Measurements from ENCODE around the gene SPTBN5. TPM values are rescaled to one million over a fixed set of nuclear protein-coding genes. Genes with fewer than 3 reads are reported as not detected.
"Not testable (repeated sequence)": the region's sequence is repeated elsewhere in the genome, so short reads cannot be mapped to it uniquely, and the experiment has no call there.

Gene SPTBN5
- total RNA-seq, 2 donors from 2014 or later, result 0.72 to 2.3 TPM

DNA sequence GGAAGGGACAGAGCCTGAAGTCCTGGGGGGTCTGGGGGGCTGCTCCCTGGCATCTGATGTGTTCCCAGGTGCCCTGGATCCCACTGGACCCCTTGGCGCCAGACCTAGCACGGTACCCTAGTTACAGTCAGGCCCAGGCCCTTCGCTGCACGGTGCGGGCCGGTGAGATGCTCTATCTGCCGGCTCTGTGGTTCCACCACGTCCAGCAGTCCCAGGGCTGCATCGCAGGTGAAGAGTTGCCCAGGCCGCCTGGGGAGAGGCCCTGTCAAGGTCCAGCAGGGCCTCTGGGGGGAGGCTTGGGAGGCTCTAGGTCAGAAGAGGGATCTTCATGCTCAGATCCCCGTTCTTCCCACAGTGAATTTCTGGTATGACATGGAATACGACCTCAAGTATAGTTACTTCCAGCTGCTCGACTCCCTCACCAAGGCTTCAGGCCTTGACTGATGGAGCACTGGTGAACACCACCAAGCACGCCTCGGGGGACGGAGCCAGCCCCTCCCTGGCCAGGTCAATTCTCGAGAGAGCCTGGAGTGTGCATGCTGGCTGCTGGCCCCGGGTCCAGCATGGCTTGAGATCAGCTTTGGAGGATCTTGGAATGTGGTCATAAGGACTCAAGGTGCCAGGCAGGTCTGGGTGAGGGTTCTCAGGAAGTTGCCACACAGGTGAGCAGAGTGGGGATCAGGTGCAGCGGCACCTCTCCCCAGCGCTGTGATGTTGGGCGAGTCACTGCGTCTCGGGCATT is 57.0 kb downstream of the SPTBN5 start:
- TF ChIP-seq CTCF (IDR thresholded peaks at IDR 0.05), result no peak
- Histone ChIP-seq H3K4me1 (no peaks in the 10 kb centered on the region), H3K9me3 (no peaks in the 10 kb centered on the region), H3K4me3 (no peak overlapping the region), H3K36me3 (no peaks in the 10 kb centered on the region), H3K27me3 (no peaks in the 10 kb centered on the region), H3K27ac (no peak overlapping the region), H3K9ac (ENCODE audit: low read depth in 2 of 2, low read length in 2 of 2) (no peak overlapping the region)
- DNase-seq, result no peak
- intact Hi-C loops (cut with DNase I), result no loop called here

DNA sequence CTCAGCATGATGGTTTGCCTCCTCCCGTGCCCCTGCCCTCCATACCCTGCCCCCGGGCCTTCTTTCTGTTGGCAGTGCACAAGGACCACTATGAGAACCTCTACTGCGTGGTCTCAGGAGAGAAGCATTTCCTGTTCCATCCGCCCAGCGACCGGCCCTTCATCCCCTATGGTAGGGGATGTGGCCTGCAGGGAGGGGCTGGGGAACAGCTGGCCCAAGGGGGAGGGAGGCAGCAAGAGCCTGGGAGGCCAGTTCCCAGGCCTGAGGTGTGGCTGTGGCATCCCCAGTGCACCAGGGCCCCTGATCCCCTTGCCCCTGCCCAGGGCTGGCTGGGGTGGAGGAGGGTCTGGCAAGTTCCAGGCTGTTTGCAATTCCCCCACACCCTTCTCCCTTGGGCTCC is 57.8 kb downstream of the SPTBN5 start:
- H3K27me3 ChIP-seq, result no peaks in the 10 kb centered on the region
- intact Hi-C loops (cut with DNase I), result no loop called here
- no peaks in the 10 kb centered on the region for H3K4me1 ChIP-seq
- no peak for TF ChIP-seq CTCF (IDR thresholded peaks at IDR 0.05)
- H3K27ac ChIP-seq, result no peak overlapping the region
- no peaks in the 10 kb centered on the region for H3K9me3 ChIP-seq
- H3K4me3 ChIP-seq, result no peak overlapping the region
- H3K36me3 ChIP-seq, result no peaks in the 10 kb centered on the region
- no peak overlapping the region for H3K9ac ChIP-seq (ENCODE audit: low read depth in 2 of 2, low read length in 2 of 2)
- DNase-seq, result no peak

- no peaks in the 10 kb centered on the region for H3K9me3 ChIP-seq
- no peak for DNase-seq
- no peaks in the 10 kb centered on the region for H3K36me3 ChIP-seq
- TF ChIP-seq CTCF (IDR thresholded peaks at IDR 0.05), result no peak
- H3K27me3 ChIP-seq, result no peaks in the 10 kb centered on the region
- H3K27ac ChIP-seq, result no peak overlapping the region
- no peak overlapping the region for H3K9ac ChIP-seq (ENCODE audit: low read depth in 2 of 2, low read length in 2 of 2)
- no peak overlapping the region for H3K4me3 ChIP-seq
- intact Hi-C loops (cut with DNase I), result no loop called here
- H3K4me1 ChIP-seq, result peaks cover under 1% of the 10 kb centered on the region
These were observed 59.8 kb downstream of the SPTBN5 start for GRCh38 chr15:41834096-41834495.

GRCh38 chr15:41832875-41833274 is 61.0 kb downstream of the SPTBN5 start:
- H3K9ac ChIP-seq (ENCODE audit: low read depth in 2 of 2, low read length in 2 of 2), result no peak overlapping the region
- H3K4me1 ChIP-seq, result peaks cover 7% of the 10 kb centered on the region
- intact Hi-C loops (cut with DNase I), result no loop called here
- H3K27me3 ChIP-seq, result no peaks in the 10 kb centered on the region
- no peak overlapping the region for H3K4me3 ChIP-seq
- H3K9me3 ChIP-seq, result no peaks in the 10 kb centered on the region
- TF ChIP-seq CTCF (IDR thresholded peaks at IDR 0.05), result no peak
- DNase-seq, result no peak
- no peak overlapping the region for H3K27ac ChIP-seq
- H3K36me3 ChIP-seq, result no peaks in the 10 kb centered on the region

- H3K36me3 ChIP-seq, result no peaks in the 10 kb centered on the region
- intact Hi-C loops (cut with DNase I), result no loop called here
- DNase-seq, result no peak
- no peak for TF ChIP-seq CTCF (IDR thresholded peaks at IDR 0.05)
- H3K27ac ChIP-seq, result no peak overlapping the region
- no peaks in the 10 kb centered on the region for H3K9me3 ChIP-seq
- H3K27me3 ChIP-seq, result no peaks in the 10 kb centered on the region
- H3K9ac ChIP-seq (ENCODE audit: low read depth in 2 of 2, low read length in 2 of 2), result no peak overlapping the region
- H3K4me3 ChIP-seq, result no peak overlapping the region
- H3K4me1 ChIP-seq, result peaks cover 7% of the 10 kb centered on the region
These were observed 61.6 kb downstream of the SPTBN5 start for GRCh38 chr15:41832208-41832607.

DNA sequence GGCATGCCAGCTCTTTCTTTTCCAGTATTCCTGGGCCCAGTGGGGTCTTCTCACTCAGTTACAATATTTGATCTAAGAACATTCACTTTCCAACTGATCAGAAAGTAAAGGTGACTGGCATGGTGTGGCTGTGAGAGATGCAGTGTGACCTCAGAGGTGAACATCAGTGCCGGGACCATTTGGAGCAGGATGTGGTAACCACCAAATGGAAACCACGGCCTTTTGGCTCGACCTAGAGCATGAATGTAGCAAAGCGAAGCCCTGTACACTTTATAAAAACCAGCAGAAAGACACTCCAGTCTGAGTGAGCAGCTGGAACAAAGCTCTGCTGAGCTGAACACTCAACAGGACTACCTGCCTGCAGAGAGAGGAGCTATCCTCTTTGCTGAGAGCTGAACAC is 62.6 kb downstream of the SPTBN5 start:
- intact Hi-C loops (cut with DNase I); H3K36me3 ChIP-seq; H3K9me3 ChIP-seq; DNase-seq; H3K4me1 ChIP-seq; H3K9ac ChIP-seq (ENCODE audit: low read depth in 2 of 2, low read length in 2 of 2); H3K27me3 ChIP-seq; H3K4me3 ChIP-seq; H3K27ac ChIP-seq: not testable (repeated sequence)
